Right lung (tissue), 5 donors: ENCODE measurements around the gene TRAPPC1. TPM values are rescaled to one million over a fixed set of nuclear protein-coding genes. Genes with fewer than 3 reads are reported as not detected.

Experiments used
- DNase-seq, 2 donors: peaks; one replicate each; pipeline ENCODE4 v3.0.0-alpha.2; 2013
- polyA plus RNA-seq, 5 donors: library from polyadenylated mRNA; unstranded; fragments of 120-200 nt; gene quantifications; one replicate each; pipeline versions ENCODE4 v1.2.1 to v1.2.3, GENCODE V29; 2013; ENCODE audit warnings: inconsistent platforms in 1 of 5, low replicate concordance in 1 of 5; ENCODE audit not compliant: insufficient read length in 5 of 5, insufficient read depth in 1 of 5

TRAPPC1 gene
- polyA plus RNA-seq, 5 donors = 111 to 164 (median 138) TPM

GRCh38 chr17:7882068-7882467 lies 49.7 kb downstream of the TRAPPC1 start:
- no peak for DNase-seq

GRCh38 chr17:7881276-7882054 lies 50.3 kb downstream of the TRAPPC1 start:
- DNase-seq = no peak

Other genes starting within 250 kb of the TRAPPC1 start
- 10 to 100 TPM; 68.9 to 88.2 (median 78.4) TPM for gene TP53, start 244.5 kb downstream of the TRAPPC1 start, polyA plus RNA-seq
- gene WRAP53, start 243.5 kb downstream of the TRAPPC1 start, polyA plus RNA-seq = 10 to 100 TPM; 10.3 to 17.5 (median 13.3) TPM
- gene EFNB3, start 226.7 kb downstream of the TRAPPC1 start, polyA plus RNA-seq = 10 to 100 TPM; 28.2 to 37.8 (median 32.1) TPM
- 1 to 10 TPM; 1.1 to 3.8 (median 2.1) TPM for gene DNAH2, start 214.2 kb downstream of the TRAPPC1 start, polyA plus RNA-seq
- gene KDM6B, start 97.7 kb downstream of the TRAPPC1 start, polyA plus RNA-seq = 10 to 100 TPM; 15.1 to 28.6 (median 25.7) TPM
- gene TMEM88, start 76.9 kb downstream of the TRAPPC1 start, polyA plus RNA-seq = 10 to 100 TPM; 12.5 to 23.6 (median 16.0) TPM
- 100 to 1,000 TPM in 1 of 5 donors, 10 to 100 TPM in 4; 58.2 to 121 (median 71.0) TPM for gene NAA38, start 74.4 kb downstream of the TRAPPC1 start, polyA plus RNA-seq
- 10 to 100 TPM; 18.7 to 22.7 (median 19.6) TPM for gene CYB5D1, start 73.9 kb downstream of the TRAPPC1 start, polyA plus RNA-seq
- 100 to 1,000 TPM; 177 to 239 (median 196) TPM for gene CHD3, start 43.2 kb downstream of the TRAPPC1 start, polyA plus RNA-seq
- 1 to 10 TPM; 2.2 to 3.4 (median 3.0) TPM for gene RNF227, start 15.7 kb downstream of the TRAPPC1 start, polyA plus RNA-seq
- gene KCNAB3, start 2.1 kb downstream of the TRAPPC1 start, polyA plus RNA-seq = 10 to 100 TPM in 3 of 5 donors, 1 to 10 TPM in 2; 8.7 to 12.1 (median 10.3) TPM
- 10 to 100 TPM; 67.3 to 82.5 (median 74.7) TPM for gene CNTROB, start 260 bp upstream of the TRAPPC1 start, polyA plus RNA-seq
- under 1 TPM in 3 of 5 donors, not detected in 2; 0.12 to 0.33 (median 0.27) TPM for gene GUCY2D, start 70.7 kb upstream of the TRAPPC1 start, polyA plus RNA-seq
- under 1 TPM; 0.20 to 0.51 (median 0.45) TPM for gene ALOX15B, start 107.1 kb upstream of the TRAPPC1 start, polyA plus RNA-seq
- gene ALOX12B, start 155.8 kb upstream of the TRAPPC1 start, polyA plus RNA-seq = under 1 TPM in 1 of 5 donors, not detected in 4; 0.06 TPM
- gene ALOXE3, start 186.6 kb upstream of the TRAPPC1 start, polyA plus RNA-seq = not detected
- gene HES7, start 192.2 kb upstream of the TRAPPC1 start, polyA plus RNA-seq = under 1 TPM in 1 of 5 donors, not detected in 4; 0.22 TPM
- 10 to 100 TPM; 23.0 to 61.4 (median 37.7) TPM for gene PER1, start 220.5 kb upstream of the TRAPPC1 start, polyA plus RNA-seq
- gene VAMP2, start 231.0 kb upstream of the TRAPPC1 start, polyA plus RNA-seq = 100 to 1,000 TPM in 3 of 5 donors, 10 to 100 TPM in 2; 82.8 to 114 (median 104) TPM
- 10 to 100 TPM; 15.7 to 22.5 (median 20.1) TPM for gene TMEM107, start 244.4 kb upstream of the TRAPPC1 start, polyA plus RNA-seq